HL-60 (cell line): ENCODE results near the gene WIPF1.

ENCODE experiments used
- DNase-seq, 2 experiments: peaks; one replicate each; pipeline ENCODE4 v3.0.0-alpha.2; 2010 to 2020; ENCODE audit warnings: low read depth in 1 of 2, low spot score in 1 of 2
- H3K27ac ChIP-seq: fragments of 250-450 bp; sonication (Bioruptor Pico); replicated peaks from 2 replicates; pipeline ENCODE4 v1.5.1; 2020; ENCODE audit warnings: mild to moderate bottlenecking, moderate library complexity
- H3K27me3 ChIP-seq: fragments of 250-450 bp; sonication (Bioruptor Pico); 2 replicates; pipeline ENCODE4 v1.5.1; 2021; ENCODE audit warnings: mild to moderate bottlenecking, moderate library complexity; ENCODE audit not compliant: insufficient read depth, poor library complexity, severe bottlenecking
- H3K4me3 ChIP-seq: replicated peaks from 2 replicates; pipeline ENCODE4 v1.5.1; 2011; ENCODE audit warnings: mild to moderate bottlenecking, control low read depth, low read length; ENCODE audit not compliant: insufficient read depth
- CTCF ChIP-seq: IDR thresholded peaks from one replicate; pipeline ENCODE4 v1.5.1; 2011; ENCODE audit warnings: low read length, control low read depth, inconsistent platforms; ENCODE audit not compliant: insufficient read depth
- GABPA ChIP-seq: IDR thresholded peaks from 2 replicates; pipeline ENCODE4 v1.6.1; 2012; ENCODE audit warnings: low read depth
- POLR2AphosphoS5 ChIP-seq: IDR thresholded peaks from 2 replicates; pipeline ENCODE4 v1.6.1; 2012; ENCODE audit warnings: low read depth
- REST ChIP-seq: IDR thresholded peaks from 2 replicates; pipeline ENCODE4 v1.6.1; 2012; ENCODE audit warnings: low read depth; ENCODE audit not compliant: insufficient replicate concordance
- SPI1 ChIP-seq: IDR thresholded peaks from 2 replicates; pipeline ENCODE4 v1.6.1; 2012; ENCODE audit warnings: low read depth, mild to moderate bottlenecking, borderline replicate concordance

WIPF1 gene

GRCh38 chr2:174510583-174511189 lies 86.9 kb downstream of the WIPF1 start:
- no peak for DNase-seq
- Histone ChIP-seq H3K27me3 (no peaks in the 10 kb centered on the region), H3K4me3 (no peak overlapping the region), H3K27ac (no peak overlapping the region)
- no peak for TF ChIP-seq POLR2AphosphoS5
- TF ChIP-seq REST, result no peak
- no peak for TF ChIP-seq GABPA
- TF ChIP-seq SPI1, result no peak
- TF ChIP-seq CTCF, result no peak
